ENCODE results near the gene PRKN. TPM values are rescaled to one million over a fixed set of nuclear protein-coding genes. Genes with fewer than 3 reads are reported as not detected.

Gene PRKN
- total and polyA plus RNA-seq, 9 of the 15 experiments (the other 6 are each of a cell fraction or from before 2014, with no cell fraction given) = 0.03 to 0.96 (median 0.15) TPM; not detected in 2

DNA sequence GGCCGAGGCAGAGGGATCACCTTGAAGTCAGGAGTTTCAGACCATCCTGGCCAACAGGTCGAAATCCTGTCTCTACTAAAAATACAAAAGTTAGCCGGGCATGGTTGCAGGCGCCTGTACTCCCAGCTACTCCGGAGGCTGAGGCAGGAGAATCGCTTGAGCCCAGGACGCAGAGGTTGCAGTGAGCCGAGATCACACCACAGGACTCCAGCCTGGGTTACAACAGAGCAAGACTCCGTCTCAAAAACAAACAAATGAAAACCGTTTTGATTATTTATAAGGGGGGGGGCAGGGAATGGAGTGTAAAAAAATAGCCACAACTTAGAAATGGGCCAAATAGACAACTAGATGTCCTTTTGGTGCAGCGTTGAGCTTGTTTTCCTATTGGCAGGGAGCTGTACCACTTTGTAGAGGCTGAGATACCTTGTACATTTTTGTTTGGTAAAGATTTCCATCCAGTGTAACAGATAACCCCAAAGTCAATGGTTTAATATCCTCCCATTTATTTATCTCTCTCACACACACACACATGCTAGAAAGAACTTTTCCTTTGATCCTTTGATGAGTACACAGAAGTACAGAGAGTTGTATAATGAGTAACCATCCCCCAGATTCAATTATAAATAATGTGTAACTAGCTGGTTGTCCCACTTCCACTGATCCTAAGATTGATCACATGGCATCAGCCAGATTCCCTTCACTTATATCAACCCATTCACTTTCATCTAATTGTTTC, 477.5 kb downstream of the PRKN start:
- 1% methylated on average over 11 of the region's 11 CpGs for WGBS (ENCODE audit: insufficient coverage, low coverage, missing lambda C conversion rate)
- H3K9me3 ChIP-seq (replicated peaks; ENCODE audit: control insufficient read depth, insufficient read depth, low read depth, low read length) = no peaks in the 10 kb centered on the region
- ATAC-seq (no peak), FAIRE-seq (no peak), DNase-seq (ENCODE audit: extremely low read depth in 1 of 4, low spot score in 3 of 4) (no peak)
- POLR2A ChIA-PET = no interaction called here
- in situ Hi-C loops (cut with MboI) = no loop called here
- intact Hi-C loops (cut with micrococcal nuclease) = no loop called here
- H3K9me1 ChIP-seq (ENCODE audit: control insufficient read depth, insufficient read depth, low read length) = no peaks in the 10 kb centered on the region
- CTCF ChIA-PET (ENCODE audit: low intra/inter-chr PET ratio) = interaction anchor here (0.6 kb wide), 1 partner anchor 95 kb away, joined by 3 read pairs; no protein-coding TSS in a partner anchor
- no peaks in the 10 kb centered on the region for H3K36me3 ChIP-seq (ENCODE audit: control insufficient read depth, insufficient read depth, low read length)
- no peaks in the 10 kb centered on the region for H3K27me3 ChIP-seq (ENCODE audit: control insufficient read depth in 2 of 2, insufficient read depth in 2 of 2, low read length in 2 of 2)
- BruUV-seq (replicated peaks) = no TSS peak
- H3K4me1 ChIP-seq (replicated peaks in 1 of 2; ENCODE audit: control insufficient read depth in 2 of 2, insufficient read depth in 2 of 2, low read length in 2 of 2) = no peaks in the 10 kb centered on the region
- TF ChIP-seq ZNF75A (CRISPR knock-in tag; IDR thresholded peaks at IDR 0.05) = no peak
- TF ChIP-seq, protein P1, sequence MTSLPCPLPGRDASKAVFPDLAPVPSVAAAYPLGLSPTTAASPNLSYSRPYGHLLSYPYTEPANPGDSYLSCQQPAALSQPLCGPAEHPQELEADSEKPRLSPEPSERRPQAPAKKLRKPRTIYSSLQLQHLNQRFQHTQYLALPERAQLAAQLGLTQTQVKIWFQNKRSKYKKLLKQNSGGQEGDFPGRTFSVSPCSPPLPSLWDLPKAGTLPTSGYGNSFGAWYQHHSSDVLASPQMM (CRISPR knock-in tag; IDR thresholded peaks at IDR 0.05) = no peak
- no peak for TF ChIP-seq ARHGAP35 (IDR thresholded peaks at IDR 0.05; ENCODE audit: partially characterized antibody)
- no peak for TF ChIP-seq FUS (optimal IDR thresholded peaks at IDR 0.05; ENCODE audit: low read depth, low read length)
- TF ChIP-seq TAF7 (tag; IDR thresholded peaks at IDR 0.05) = no peak
- no peak for TF ChIP-seq L3MBTL2 (IDR thresholded peaks at IDR 0.05)
- no peak overlapping the region for H3K4me3 ChIP-seq
- no peak overlapping the region for H3K9ac ChIP-seq (ENCODE audit: insufficient read depth in 1 of 2, low read depth in 2 of 2, low read length in 2 of 2)
- no peak overlapping the region for H2AFZ ChIP-seq (ENCODE audit: low read depth, low read length)
- no peak overlapping the region for H3K4me2 ChIP-seq (ENCODE audit: insufficient read depth, low read length)
- no peaks in the 10 kb centered on the region for H3K79me2 ChIP-seq (ENCODE audit: control insufficient read depth, insufficient read depth, low read length)
- H3K27ac ChIP-seq (ENCODE audit: extremely low read depth, low read depth, low read length) = no peak overlapping the region
- no peaks in the 10 kb centered on the region for H4K20me1 ChIP-seq (replicated peaks; ENCODE audit: control insufficient read depth, insufficient read depth, low read length)
